GM18870 (cell line): ENCODE measurements around the gene TMEM132D.
"Not testable (repeated sequence)": the region's sequence is repeated elsewhere in the genome, so short reads cannot be mapped to it uniquely, and the experiment has no call there.

Source experiments
- ATAC-seq: cut with Tn5 transposase; IDR thresholded peaks from one replicate; pipeline ENCODE4 v1.9.1; 2021; ENCODE audit warnings: moderate library complexity; ENCODE audit not compliant: unreplicated experiment

The TMEM132D gene

GRCh38 chr12:129540954-129541353 lies 362.9 kb downstream of the TMEM132D start:
- ATAC-seq = no peak

- no peak for ATAC-seq
Observed at GRCh38 chr12:129540249-129540648, 363.6 kb downstream of the TMEM132D start.

GRCh38 chr12:129538724-129539335 lies 365.0 kb downstream of the TMEM132D start:
- ATAC-seq = not testable (repeated sequence)

- ATAC-seq = no peak
Observed at GRCh38 chr12:129538137-129538536, 365.7 kb downstream of the TMEM132D start.

- ATAC-seq = no peak
Observed at GRCh38 chr12:129534966-129535750, 368.7 kb downstream of the TMEM132D start.

- no peak for ATAC-seq
Observed at GRCh38 chr12:129532707-129533499, 370.9 kb downstream of the TMEM132D start.

GRCh38 chr12:129532082-129532481 lies 371.7 kb downstream of the TMEM132D start:
- ATAC-seq = no peak

GRCh38 chr12:129530984-129531383 lies 372.8 kb downstream of the TMEM132D start:
- no peak for ATAC-seq

GRCh38 chr12:129530517-129530916 lies 373.3 kb downstream of the TMEM132D start:
- no peak for ATAC-seq

- ATAC-seq = no peak
Observed at GRCh38 chr12:129527506-129527905, 376.3 kb downstream of the TMEM132D start.

- no peak for ATAC-seq
Observed at GRCh38 chr12:129523621-129524020, 380.2 kb downstream of the TMEM132D start.

- no peak for ATAC-seq
Observed at GRCh38 chr12:129520739-129521138, 383.1 kb downstream of the TMEM132D start.

GRCh38 chr12:129503802-129504201 lies 400.0 kb downstream of the TMEM132D start:
- ATAC-seq = no peak

GRCh38 chr12:129496226-129496625 lies 407.6 kb downstream of the TMEM132D start:
- ATAC-seq = no peak

GRCh38 chr12:129494766-129495165 lies 409.1 kb downstream of the TMEM132D start:
- ATAC-seq = no peak

- ATAC-seq = no peak
Observed at GRCh38 chr12:129494260-129494659, 409.6 kb downstream of the TMEM132D start.

GRCh38 chr12:129489100-129489676 lies 414.6 kb downstream of the TMEM132D start:
- no peak for ATAC-seq

- no peak for ATAC-seq
Observed at GRCh38 chr12:129486931-129487330, 416.9 kb downstream of the TMEM132D start.

- no peak for ATAC-seq
Observed at GRCh38 chr12:129483111-129483893, 420.5 kb downstream of the TMEM132D start.

GRCh38 chr12:129481921-129482320 lies 421.9 kb downstream of the TMEM132D start:
- ATAC-seq = no peak

- ATAC-seq = no peak
Observed at GRCh38 chr12:129470196-129470595, 433.6 kb downstream of the TMEM132D start.
